DMS114 treated with DMSO at 0.1 percent for 48 hours (cell line): ENCODE data around the gene SLC35F3.
"Not testable (repeated sequence)": the region's sequence is repeated elsewhere in the genome, so short reads cannot be mapped to it uniquely, and the experiment has no call there.

Experiments
- DNase-seq: peaks from one replicate; lab custom pipeline; 2025; ENCODE audit not compliant: unreplicated experiment; lab: John Stamatoyannopoulos, UW

SLC35F3 gene

DNA sequence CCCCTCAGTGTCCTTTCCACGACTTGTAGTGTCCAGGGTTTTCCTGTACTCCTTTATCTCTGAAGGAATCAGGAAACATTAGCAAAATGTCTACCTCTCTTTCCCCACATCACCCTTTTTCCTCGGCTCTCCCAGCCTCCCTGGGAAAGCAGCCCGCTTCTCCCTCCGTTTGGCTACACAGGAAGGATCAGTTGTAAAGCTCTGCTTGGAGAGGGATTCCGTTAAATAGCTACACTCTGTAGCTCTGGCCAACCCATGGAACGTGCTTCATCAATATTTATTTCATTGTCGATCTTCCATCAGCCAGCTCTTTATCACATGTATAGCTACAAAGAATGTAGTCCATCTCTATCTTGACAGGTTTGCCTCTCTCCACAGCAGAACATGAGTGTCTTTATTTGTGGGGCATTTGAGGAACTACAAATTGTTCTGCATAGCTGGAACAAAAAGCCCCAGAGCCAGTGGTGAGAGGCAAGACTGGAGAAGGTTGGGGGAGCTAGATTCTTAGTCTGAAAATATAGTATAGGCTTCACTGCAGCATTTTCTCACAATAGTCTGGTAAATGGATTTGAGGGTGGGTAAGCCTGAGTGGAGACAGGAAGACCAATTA is 191.8 kb downstream of the SLC35F3 start:
- DNase-seq, result no peak

GRCh38 chr1:234102583-234102982 is 198.1 kb downstream of the SLC35F3 start:
- no peak for DNase-seq

DNA sequence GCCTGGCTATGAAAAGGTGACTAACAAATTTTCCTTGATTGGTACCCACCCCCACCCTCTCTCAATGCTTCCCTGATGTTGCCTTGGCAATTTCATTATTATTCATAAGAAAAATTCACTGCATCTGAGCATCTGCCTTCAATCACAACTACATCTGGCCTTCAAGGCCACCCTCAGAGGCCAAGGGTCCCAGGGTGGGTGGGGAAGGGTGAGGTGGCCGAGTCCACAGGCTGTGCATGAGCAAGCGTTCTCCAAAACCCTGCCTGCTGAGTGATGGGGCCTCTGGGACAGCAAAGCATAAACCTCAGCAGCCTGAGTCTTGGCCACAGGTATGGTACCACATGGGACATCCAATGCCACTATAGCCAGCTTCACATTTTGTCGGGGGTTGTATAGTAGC is 198.7 kb downstream of the SLC35F3 start:
- DNase-seq, result no peak

DNA sequence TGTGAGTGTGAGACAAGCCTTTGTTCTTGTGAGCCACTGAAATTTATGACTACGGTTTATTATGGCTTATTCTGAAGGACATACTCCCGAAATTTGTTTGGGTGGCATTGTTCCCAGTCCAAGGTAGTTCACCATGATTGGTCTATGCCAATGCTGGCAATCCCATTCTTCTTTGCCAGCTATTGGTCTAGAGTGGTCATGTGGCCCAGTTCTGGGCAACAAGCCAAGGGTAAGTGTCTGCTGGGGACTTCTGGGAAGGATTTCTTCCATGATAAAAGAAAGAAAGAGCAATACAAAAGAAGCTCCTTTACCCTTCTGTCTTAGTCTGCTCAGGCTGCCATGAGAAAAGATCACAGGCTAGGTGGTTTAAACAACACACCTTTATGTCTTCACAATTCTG is 201.6 kb downstream of the SLC35F3 start:
- no peak for DNase-seq

GRCh38 chr1:234107416-234108021 is 203.0 kb downstream of the SLC35F3 start:
- DNase-seq, result no peak

DNA sequence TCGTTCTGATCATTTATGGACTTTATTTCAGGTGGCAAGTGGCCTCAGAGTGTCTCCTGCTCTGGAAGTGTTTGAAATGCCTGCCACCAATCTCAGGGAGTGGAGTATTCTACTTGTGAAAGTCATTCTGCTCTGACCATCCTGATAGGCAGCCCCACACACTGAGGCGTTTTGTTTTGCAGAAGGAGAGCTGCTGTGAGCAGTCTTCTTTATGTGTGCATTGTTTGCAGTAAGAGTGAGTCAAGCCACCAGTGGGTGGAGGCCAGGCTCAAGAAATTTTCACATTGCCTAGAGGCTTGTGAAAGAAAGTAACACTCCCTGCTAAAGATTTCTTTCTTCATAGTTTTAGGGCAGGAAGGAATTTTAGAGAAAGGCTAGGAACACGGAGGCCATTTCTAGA is 204.4 kb downstream of the SLC35F3 start:
- DNase-seq, result no peak

- no peak for DNase-seq
Observed at GRCh38 chr1:234109840-234110239, 205.4 kb downstream of the SLC35F3 start.

GRCh38 chr1:234111458-234112142 is 207.1 kb downstream of the SLC35F3 start:
- DNase-seq, result peak; percentile 13

- DNase-seq, result peak; percentile 74
Observed at GRCh38 chr1:234114648-234115307, 210.3 kb downstream of the SLC35F3 start.

DNA sequence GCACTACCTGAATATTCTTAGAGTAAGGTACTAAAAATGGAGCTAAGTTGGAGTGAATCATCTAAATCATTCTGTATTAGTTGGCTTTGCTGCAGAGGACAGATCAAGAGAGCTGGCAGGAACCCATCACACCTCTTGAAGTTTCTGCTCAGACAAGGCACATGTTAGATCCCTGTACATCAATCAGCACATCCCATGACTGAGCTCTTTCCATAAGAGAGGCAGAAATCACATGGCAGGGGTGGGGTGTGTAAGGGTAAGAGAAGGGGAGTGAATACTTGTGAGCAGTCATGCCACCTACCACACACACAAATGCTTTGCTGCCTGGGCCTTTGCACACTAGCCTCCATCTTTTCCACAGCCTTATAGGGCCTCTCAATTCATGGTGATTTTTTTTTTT is 214.4 kb downstream of the SLC35F3 start:
- no peak for DNase-seq

GRCh38 chr1:234119431-234119830 is 215.0 kb downstream of the SLC35F3 start:
- DNase-seq, result no peak

DNA sequence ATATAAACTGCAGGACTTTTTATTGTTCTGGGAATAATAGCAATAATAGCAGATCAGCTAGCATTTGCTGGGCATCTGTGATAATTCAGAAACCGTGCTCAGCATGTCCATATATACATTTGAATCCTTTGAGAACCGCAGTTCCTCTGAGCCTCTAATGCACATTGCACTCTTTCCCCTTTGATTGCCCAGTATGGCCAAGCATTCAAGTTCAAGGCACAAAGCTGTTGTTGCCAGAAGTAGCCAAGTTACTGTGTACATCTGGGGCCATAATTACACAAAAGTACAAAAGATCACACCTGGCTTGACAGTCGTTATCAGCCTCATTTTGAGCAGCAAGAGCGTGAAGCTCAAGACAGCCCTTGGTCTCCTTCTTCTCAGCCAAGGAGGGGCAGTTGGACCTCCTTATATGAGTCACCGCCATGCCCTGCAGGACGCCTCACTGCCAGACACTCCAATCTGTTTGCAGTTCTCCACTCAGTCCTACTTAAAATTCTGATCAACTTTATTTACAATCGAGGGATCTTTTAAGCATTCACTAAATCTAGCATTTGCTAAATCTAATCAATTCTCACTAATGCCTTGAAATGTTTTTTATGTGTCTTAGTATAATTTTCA is 216.0 kb downstream of the SLC35F3 start:
- DNase-seq, result no peak

DNA sequence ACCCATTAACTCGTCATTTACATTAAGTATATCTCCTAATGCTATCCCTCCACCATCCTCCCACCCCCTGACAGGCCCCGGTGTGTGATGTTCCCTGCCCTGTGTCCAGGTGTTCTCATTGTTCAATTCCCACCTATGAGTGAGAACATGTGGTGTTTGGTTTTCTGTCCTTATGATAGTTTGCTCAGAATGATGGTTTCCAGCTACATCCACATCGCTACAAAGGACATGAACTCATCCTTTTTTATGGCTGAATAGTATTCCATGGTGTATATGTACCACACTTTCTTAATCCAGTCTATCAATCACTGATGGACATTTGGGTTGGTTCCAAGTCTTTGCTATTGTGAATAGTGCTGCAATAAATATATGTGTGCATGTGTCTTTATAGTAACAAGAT is 217.2 kb downstream of the SLC35F3 start:
- DNase-seq, result not testable (repeated sequence)

DNA sequence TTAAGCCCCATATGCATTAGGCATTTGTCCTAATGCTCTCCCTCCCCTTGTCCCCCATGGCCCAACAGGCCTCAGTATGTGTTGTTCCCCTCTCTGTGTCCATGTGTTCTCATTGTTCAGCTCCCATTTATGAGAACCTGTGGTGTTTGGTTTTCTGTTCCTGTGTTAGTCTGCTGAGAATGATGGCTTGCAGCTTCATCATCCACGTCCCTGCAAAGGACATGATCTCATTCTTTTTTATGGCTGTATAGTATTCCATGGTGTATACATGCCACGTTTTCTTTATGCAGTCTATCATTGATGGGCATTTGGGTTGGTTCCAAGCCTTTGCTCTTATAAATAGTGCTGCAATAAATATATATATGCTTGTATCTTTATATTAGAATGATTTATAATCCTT is 218.1 kb downstream of the SLC35F3 start:
- DNase-seq, result not testable (repeated sequence)

- DNase-seq, result no peak
Observed at GRCh38 chr1:234123867-234124266, 219.4 kb downstream of the SLC35F3 start.

DNA sequence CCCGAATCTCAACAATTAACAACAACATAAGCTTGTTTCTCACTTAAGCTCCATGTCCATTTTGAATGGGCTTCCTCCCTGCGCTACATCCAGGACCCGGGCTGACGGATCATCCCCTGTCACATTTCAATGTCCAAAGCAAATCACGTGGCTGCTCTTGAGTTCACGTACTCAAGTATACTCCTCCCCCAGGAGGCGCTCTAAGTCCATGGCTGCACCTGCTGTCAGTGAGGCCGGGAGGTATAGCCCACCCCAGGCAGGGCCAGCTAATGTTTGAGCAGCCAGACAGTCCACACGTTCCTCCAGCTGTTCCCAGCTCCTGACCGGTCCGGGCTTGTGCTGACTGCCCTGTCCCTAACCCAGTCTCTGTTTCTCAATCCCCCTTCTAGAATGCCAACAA is 220.8 kb downstream of the SLC35F3 start:
- peak; percentile 26 for DNase-seq

DNA sequence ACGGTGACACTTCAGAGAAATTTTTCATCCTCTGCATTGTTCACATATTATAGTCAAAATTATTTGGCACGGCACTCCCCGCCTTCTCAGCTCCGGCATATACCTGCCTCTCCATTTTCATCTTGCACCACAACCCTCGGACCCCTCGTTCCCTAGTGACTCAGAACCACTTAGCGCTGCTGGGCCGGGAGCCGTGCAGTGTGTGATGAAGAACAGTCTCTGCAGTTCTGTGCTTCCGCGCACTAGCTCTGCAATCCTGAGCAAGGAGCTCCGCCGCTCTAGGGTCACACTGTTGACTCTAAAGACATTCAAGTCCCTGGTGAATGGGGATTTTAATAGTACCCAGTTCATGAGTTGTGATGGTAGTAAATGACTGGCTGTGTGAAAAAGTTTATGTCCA is 221.2 kb downstream of the SLC35F3 start:
- DNase-seq, result no peak

DNA sequence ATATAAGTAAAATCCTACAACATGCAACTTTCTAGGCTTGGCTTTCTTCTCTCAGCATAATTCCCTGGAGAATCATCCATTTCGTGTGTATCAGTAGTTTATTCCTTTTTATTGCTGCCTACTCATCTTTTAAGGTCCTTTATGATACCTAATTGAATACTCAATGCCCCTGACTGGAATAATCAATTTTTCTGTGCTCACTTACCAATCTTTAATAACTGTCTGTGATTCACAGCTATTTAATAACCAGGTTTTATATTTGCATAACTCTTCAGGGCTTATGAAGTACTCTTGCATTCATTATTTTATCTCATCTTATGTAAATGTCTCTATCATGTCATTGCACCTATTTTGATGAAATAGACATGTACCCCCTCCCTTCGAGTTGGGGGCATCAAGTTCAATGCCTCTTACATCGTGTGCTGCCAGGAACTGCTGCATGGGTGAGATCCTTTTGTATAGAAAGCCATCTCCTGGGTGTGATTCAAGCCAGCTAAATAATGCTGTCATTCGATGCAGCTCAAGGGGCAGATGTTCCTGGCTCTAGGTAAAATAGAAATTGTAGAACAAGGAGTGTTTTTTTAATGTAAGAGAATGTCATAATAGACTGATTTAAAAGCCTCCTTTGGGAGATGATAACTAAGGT is 222.7 kb downstream of the SLC35F3 start:
- DNase-seq, result no peak

- DNase-seq, result no peak
Observed at GRCh38 chr1:234132795-234133194, 228.3 kb downstream of the SLC35F3 start.

GRCh38 chr1:234134878-234135277 is 230.4 kb downstream of the SLC35F3 start:
- no peak for DNase-seq

DNA sequence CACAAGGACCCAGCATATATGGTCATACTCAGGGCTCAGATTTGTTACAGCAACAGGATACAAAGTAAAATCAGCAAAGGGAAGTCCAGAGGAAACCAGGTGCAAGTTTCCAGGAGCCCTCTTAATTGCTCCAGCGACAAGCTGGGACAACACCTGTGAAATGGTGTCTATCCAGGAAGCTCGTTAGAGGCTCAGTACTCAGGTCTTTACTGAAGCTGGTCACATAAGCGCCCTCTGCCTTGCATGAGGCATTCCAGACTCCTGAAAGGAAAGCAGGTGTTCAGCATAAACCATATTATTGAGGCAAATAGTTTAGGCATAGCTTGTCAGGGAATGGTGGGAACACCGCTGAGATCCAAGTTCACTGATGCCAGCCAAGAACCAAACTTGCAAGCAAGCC is 231.0 kb downstream of the SLC35F3 start:
- no peak for DNase-seq
